HCT116 (cell line): Measurements from ENCODE around the gene GRHPR. TPM values are rescaled to one million over a fixed set of nuclear protein-coding genes. Genes with fewer than 3 reads are reported as not detected.

Source experiments
- ATAC-seq: fragments of 200-7000 bp; cut with Tn5 transposase; 2 replicates; pipeline ENCODE4 v1.9.1; 2020; ENCODE audit warnings: mild to moderate bottlenecking, moderate library complexity
- BruUV-seq: library from RNA; stranded (reverse); fragments of 400-500 nt; replicated peaks from 2 replicates; lab custom pipeline; 2021; lab: Mats Ljungman, UMichigan
- CTCF ChIA-PET: fragments of 300-600 bp; sonication (Branson Sonifier 250); formaldehyde crosslinking; loops from one replicate; lab custom pipeline; 2021; ENCODE audit warnings: antibody characterized with exemption; lab: Charles Lee
- POLR2A ChIA-PET: fragments of 300-600, 350-600 bp; sonication (Branson Sonifier 250); formaldehyde crosslinking; loops from one replicate; lab custom pipeline; 2021; ENCODE audit warnings: antibody characterized with exemption; lab: Charles Lee
- RAD21 ChIA-PET, 2 experiments: fragments of 300-600 bp; sonication (Branson Sonifier 250); formaldehyde crosslinking; loops; one replicate each; lab custom pipeline; 2023; ENCODE audit warnings: low total read pairs in 2 of 2; ENCODE audit not compliant: uncharacterized antibody in 2 of 2, unreplicated experiment in 2 of 2, low non-redundant PET in 1 of 2; lab: Charles Lee
- DNase-seq: peaks from one replicate; pipeline ENCODE4 v3.0.0-alpha.2; 2010; ENCODE audit warnings: low read depth, low spot score
- H2AFZ ChIP-seq: fragments of 200-600 bp; shearing (Covaris generic), sonication (generic); 2 replicates; pipeline ENCODE4 v1.6.1; 2017; ENCODE audit warnings: low read depth, mixed run types, mixed read lengths, antibody characterized with exemption, low read length; ENCODE audit not compliant: poor library complexity, severe bottlenecking
- H3K27ac ChIP-seq: 2 replicates; pipeline ENCODE4 v1.5.1; 2012; ENCODE audit warnings: low read depth, low read length
- H3K27me3 ChIP-seq: fragments of 200-600 bp; sonication (generic); 2 replicates; pipeline ENCODE4 v1.6.1; 2016; ENCODE audit warnings: mixed run types, low read length, mixed read lengths; ENCODE audit not compliant: insufficient read depth
- H3K36me3 ChIP-seq, 2 experiments: fragments of 200-500 bp in 1 of 2; fragments of 200-600 bp in 1 of 2; sonication (Bioruptor generic) in 1 of 2; sonication (generic) in 1 of 2; 2 replicates each; pipeline versions ENCODE4 v1.5.1 to v1.6.1; 2014 to 2016; ENCODE audit warnings: low read length in 2 of 2, inconsistent platforms in 1 of 2, mixed read lengths in 1 of 2, mixed run types in 1 of 2; ENCODE audit not compliant: insufficient read depth in 2 of 2, control insufficient read depth in 1 of 2
- H3K4me1 ChIP-seq, 2 experiments: fragments of 200-600 bp in 1 of 2; sonication (generic) in 1 of 2; 2 replicates each; pipeline versions ENCODE4 v1.5.1 to v1.6.1; 2012 to 2017; ENCODE audit warnings: low read length in 2 of 2, inconsistent platforms in 1 of 2, mild to moderate bottlenecking in 1 of 2, mixed read lengths in 1 of 2, mixed run types in 1 of 2, moderate library complexity in 1 of 2; ENCODE audit not compliant: insufficient read depth in 2 of 2, control insufficient read depth in 1 of 2
- H3K4me2 ChIP-seq: fragments of 200-600 bp; sonication (generic); 2 replicates; pipeline ENCODE4 v1.6.1; 2017; ENCODE audit warnings: mixed run types, low read length, mixed read lengths
- H3K4me3 ChIP-seq, 2 experiments: fragments of 200-600 bp in 1 of 2; sonication (generic) in 1 of 2; replicated peaks in 1 of 2; 2 replicates each; pipeline ENCODE4 v1.5.1; 2011 to 2016; ENCODE audit warnings: low read length in 2 of 2, control low read depth in 1 of 2, low read depth in 1 of 2, mild to moderate bottlenecking in 1 of 2, mixed read lengths in 1 of 2, mixed run types in 1 of 2
- H3K79me2 ChIP-seq: fragments of 200-600 bp; sonication (generic); 2 replicates; pipeline ENCODE4 v1.6.1; 2017; ENCODE audit warnings: mild to moderate bottlenecking, mixed run types, low read length, moderate library complexity, mixed read lengths; ENCODE audit not compliant: insufficient read depth
- H3K9ac ChIP-seq: fragments of 200-600 bp; sonication (generic); 2 replicates; pipeline ENCODE4 v1.6.1; 2016; ENCODE audit warnings: low read length, mixed read lengths
- H3K9me2 ChIP-seq: fragments of 200-600 bp; sonication (generic), shearing (Covaris generic); 2 replicates; pipeline ENCODE4 v1.6.1; 2017; ENCODE audit warnings: mixed run types, mild to moderate bottlenecking, moderate library complexity; ENCODE audit not compliant: insufficient read depth
- H3K9me3 ChIP-seq, 2 experiments: fragments of 200-500 bp in 1 of 2; fragments of 200-600 bp in 1 of 2; sonication (Bioruptor generic) in 1 of 2; sonication (generic) in 1 of 2; 2 replicates each; pipeline ENCODE4 v1.6.1; 2014 to 2017; ENCODE audit warnings: low read length in 2 of 2, mixed read lengths in 2 of 2, inconsistent platforms in 1 of 2, low read depth in 1 of 2, mild to moderate bottlenecking in 1 of 2, mixed run types in 1 of 2, moderate library complexity in 1 of 2; ENCODE audit not compliant: control insufficient read depth in 1 of 2, insufficient read depth in 1 of 2
- H4K20me1 ChIP-seq: fragments of 200-600 bp; sonication (generic), shearing (Covaris generic); 2 replicates; pipeline ENCODE4 v1.6.1; 2017; ENCODE audit warnings: mixed run types, mild to moderate bottlenecking, moderate library complexity; ENCODE audit not compliant: insufficient read depth
- ATF3 ChIP-seq: IDR thresholded peaks from 2 replicates; pipeline ENCODE4 v1.6.1; 2012
- EGR1 ChIP-seq: IDR thresholded peaks from 2 replicates; pipeline ENCODE4 v1.6.1; 2012; ENCODE audit warnings: low read depth
- EZH2 ChIP-seq: fragments of 200-600 bp; sonication (generic); IDR thresholded peaks from 2 replicates; pipeline ENCODE4 v1.6.1; 2017; ENCODE audit warnings: antibody characterized with exemption, mixed run types
- FOSL1 ChIP-seq: IDR thresholded peaks from 2 replicates; pipeline ENCODE4 v1.6.1; 2012; ENCODE audit warnings: low read depth
- JUND ChIP-seq: IDR thresholded peaks from 2 replicates; pipeline ENCODE4 v1.6.1; 2012
- MAX ChIP-seq: IDR thresholded peaks from 2 replicates; pipeline ENCODE4 v1.6.1; 2012
- REST ChIP-seq: IDR thresholded peaks from 2 replicates; pipeline ENCODE4 v1.6.1; 2012; ENCODE audit warnings: low read depth
- SIN3A ChIP-seq: IDR thresholded peaks from 2 replicates; pipeline ENCODE4 v1.6.1; 2012; ENCODE audit warnings: low read depth
- SP1 ChIP-seq: IDR thresholded peaks from 2 replicates; pipeline ENCODE4 v1.6.1; 2012; ENCODE audit warnings: low read depth
- TCF7L2 ChIP-seq: IDR thresholded peaks from 2 replicates; pipeline ENCODE4 v1.7.0; 2011; ENCODE audit warnings: borderline replicate concordance, inconsistent platforms; ENCODE audit not compliant: insufficient read depth, insufficient read length; ENCODE audit errors: extremely low read depth
- YY1 ChIP-seq: IDR thresholded peaks from 2 replicates; pipeline ENCODE4 v1.6.1; 2011; ENCODE audit warnings: low read length, low read depth, moderate library complexity, mild to moderate bottlenecking; ENCODE audit not compliant: insufficient replicate concordance; ENCODE audit errors: extremely low read depth
- intact Hi-C: fragments of 100-400 bp; cut with micrococcal nuclease; formaldehyde crosslinking; loops from 2 replicates; pipeline ENCODE4 v1.10.0; 2022
- total RNA-seq: library from RNA; stranded (reverse); gene quantifications from one replicate; pipeline ENCODE4 v1.2.1, GENCODE V29; 2021; ENCODE audit not compliant: unreplicated experiment

Gene GRHPR
- total RNA-seq, 1 experiment from 2014 or later: 106 TPM

GRCh38 chr9:37443566-37443965, 21.1 kb downstream of the GRHPR start:
- Histone ChIP-seq H3K36me3 (peaks cover 19 to 57% of the 10 kb centered on the region in 2 experiments), H3K4me3 (no peak overlapping the region), H4K20me1 (peaks cover 33% of the 10 kb centered on the region; the same call in 1 of the 2 replicates), H3K27me3 (no peaks in the 10 kb centered on the region), H3K9ac (no peak overlapping the region), H3K9me3 (no peaks in the 10 kb centered on the region), H3K27ac (no peak overlapping the region), H2AFZ (no peak overlapping the region), H3K9me2 (no peaks in the 10 kb centered on the region), H3K4me2 (no peak overlapping the region), H3K79me2 (peaks cover 99% of the 10 kb centered on the region), H3K4me1 (peaks cover 0 to 19% of the 10 kb centered on the region in 2 experiments; a peak in 3 of 4 replicates)
- BruUV-seq: no TSS peak
- TF ChIP-seq SP1 (no peak), TCF7L2 (no peak), REST (no peak), JUND (no peak), MAX (no peak), ATF3 (no peak), EGR1 (no peak), EZH2 (no peak), SIN3A (no peak), YY1 (no peak), FOSL1 (no peak)
- CTCF ChIA-PET: no interaction called here
- DNase-seq (no peak), ATAC-seq (0 out of 2 replicates have a peak, but pooled peaks have one; percentile 23)
- RAD21 ChIA-PET: interaction anchor here in 1 of 2 experiments (0.6 kb wide), 1 partner anchor 572 kb away, joined by 3 read pairs; no protein-coding TSS in a partner anchor
- intact Hi-C loops: no loop called here
- POLR2A ChIA-PET: interaction anchor here (1.1 kb wide), 1 partner anchor 21 kb away, joined by 3 read pairs; the partner anchor contains the start of gene GRHPR
